HEK293 (cell line): Measurements from ENCODE around the gene RNPEP.
A peak's percentile ranks its signal among the peaks of the same experiment; 100 is the strongest.

Experiments
- GFI1B ChIP-seq: fragments of 450-650 bp; formaldehyde crosslinking; IDR thresholded peaks from 2 replicates; pipeline ENCODE4 v1.5.1; 2016; ENCODE audit warnings: missing biosample characterization, missing genetic modification characterization
- HOXA7 ChIP-seq: sonication (generic); formaldehyde crosslinking; IDR thresholded peaks from 2 replicates; pipeline ENCODE4 v1.8.1; 2022; ENCODE audit warnings: missing genetic modification reagents, borderline replicate concordance
- HOXC10 ChIP-seq: sonication (generic); formaldehyde crosslinking; IDR thresholded peaks from 2 replicates; pipeline ENCODE4 v1.8.1; 2023; ENCODE audit warnings: mild to moderate bottlenecking, missing genetic modification reagents
- KLF10 ChIP-seq: fragments of 450-650 bp; IDR thresholded peaks from 2 replicates; pipeline ENCODE4 v1.5.1; 2018; ENCODE audit warnings: missing biosample characterization, mild to moderate bottlenecking, missing genetic modification characterization
- PBX3 ChIP-seq: sonication (generic); formaldehyde crosslinking; IDR thresholded peaks from 2 replicates; pipeline ENCODE4 v1.8.1; 2022; ENCODE audit warnings: mild to moderate bottlenecking, moderate library complexity, missing genetic modification reagents
- SCRT2 ChIP-seq: fragments of 450-650 bp; formaldehyde crosslinking; IDR thresholded peaks from 2 replicates; pipeline ENCODE4 v1.5.1; 2016; ENCODE audit warnings: missing biosample characterization, missing genetic modification characterization
- ZFP69B ChIP-seq: fragments of 450-650 bp; formaldehyde crosslinking; IDR thresholded peaks from 2 replicates; pipeline ENCODE4 v1.5.1; 2016; ENCODE audit warnings: missing biosample characterization, missing genetic modification characterization
- ZNF184 ChIP-seq: fragments of 450-650 bp; IDR thresholded peaks from 2 replicates; pipeline ENCODE4 v1.5.1; 2018; ENCODE audit warnings: missing biosample characterization, mild to moderate bottlenecking, missing genetic modification characterization
- ZNF26 ChIP-seq: fragments of 450-650 bp; formaldehyde crosslinking; IDR thresholded peaks from 2 replicates; pipeline ENCODE4 v1.5.1; 2016; ENCODE audit warnings: missing biosample characterization, missing genetic modification characterization
- ZNF292 ChIP-seq: fragments of 450-650 bp; formaldehyde crosslinking; IDR thresholded peaks from 2 replicates; pipeline ENCODE4 v1.5.1; 2016; ENCODE audit warnings: low read depth, missing biosample characterization, missing genetic modification characterization, borderline replicate concordance
- ZNF311 ChIP-seq: fragments of 450-650 bp; formaldehyde crosslinking; IDR thresholded peaks from 2 replicates; pipeline ENCODE4 v1.5.1; 2017; ENCODE audit warnings: missing biosample characterization, missing genetic modification characterization, borderline replicate concordance
- ZNF335 ChIP-seq: fragments of 450-650 bp; formaldehyde crosslinking; conservative IDR thresholded peaks from 2 replicates; pipeline ENCODE4 v1.5.1; 2016; ENCODE audit warnings: missing biosample characterization, missing genetic modification characterization
- ZNF391 ChIP-seq: fragments of 450-650 bp; formaldehyde crosslinking; IDR thresholded peaks from 2 replicates; pipeline ENCODE4 v1.5.1; 2016; ENCODE audit warnings: low read depth, missing biosample characterization, missing genetic modification characterization, borderline replicate concordance
- ZNF518A ChIP-seq: fragments of 450-650 bp; formaldehyde crosslinking; conservative IDR thresholded peaks from 2 replicates; pipeline ENCODE4 v1.5.1; 2016; ENCODE audit warnings: low read depth, missing biosample characterization, missing genetic modification characterization
- ZNF558 ChIP-seq: fragments of 450-650 bp; formaldehyde crosslinking; IDR thresholded peaks from 2 replicates; pipeline ENCODE4 v1.5.1; 2016; ENCODE audit warnings: missing biosample characterization, missing genetic modification characterization
- ZNF596 ChIP-seq: fragments of 450-650 bp; IDR thresholded peaks from 2 replicates; pipeline ENCODE4 v1.5.0; 2018; ENCODE audit warnings: missing biosample characterization, mild to moderate bottlenecking, missing genetic modification characterization, moderate library complexity
- ZNF626 ChIP-seq: fragments of 450-650 bp; sonication (Bioruptor Pico); formaldehyde crosslinking; IDR thresholded peaks from 2 replicates; pipeline ENCODE4 v1.5.1; 2018; ENCODE audit warnings: missing biosample characterization, missing genetic modification characterization, inconsistent platforms
- ZNF654 ChIP-seq: fragments of 450-650 bp; formaldehyde crosslinking; IDR thresholded peaks from 2 replicates; pipeline ENCODE4 v1.5.1; 2016; ENCODE audit warnings: low read depth, missing biosample characterization, missing genetic modification characterization
- ZNF704 ChIP-seq: fragments of 450-650 bp; formaldehyde crosslinking; IDR thresholded peaks from 2 replicates; pipeline ENCODE4 v1.5.1; 2016; ENCODE audit warnings: missing biosample characterization, missing genetic modification characterization
- TF ChIP-seq, protein P1 (sequence below): fragments of 450-650 bp; formaldehyde crosslinking; IDR thresholded peaks from 2 replicates; pipeline ENCODE4 v1.5.1; 2016; ENCODE audit warnings: missing biosample characterization, missing genetic modification characterization
- TF ChIP-seq, protein P2 (sequence below): fragments of 450-650 bp; formaldehyde crosslinking; IDR thresholded peaks from 2 replicates; pipeline ENCODE4 v1.5.0; 2017; ENCODE audit warnings: missing biosample characterization, missing genetic modification characterization, borderline replicate concordance
- TF ChIP-seq, protein P3 (sequence below): fragments of 450-650 bp; formaldehyde crosslinking; IDR thresholded peaks from 2 replicates; pipeline ENCODE4 v1.5.1; 2017; ENCODE audit warnings: missing biosample characterization, missing genetic modification characterization
- TF ChIP-seq, protein P4 (sequence below): fragments of 450-650 bp; formaldehyde crosslinking; IDR thresholded peaks from 2 replicates; pipeline ENCODE4 v1.5.1; 2016; ENCODE audit warnings: missing biosample characterization, missing genetic modification characterization

Gene RNPEP

GRCh38 chr1:202029171-202029665 lies 46.8 kb downstream of the RNPEP start (continued):
- TF ChIP-seq, protein P1, sequence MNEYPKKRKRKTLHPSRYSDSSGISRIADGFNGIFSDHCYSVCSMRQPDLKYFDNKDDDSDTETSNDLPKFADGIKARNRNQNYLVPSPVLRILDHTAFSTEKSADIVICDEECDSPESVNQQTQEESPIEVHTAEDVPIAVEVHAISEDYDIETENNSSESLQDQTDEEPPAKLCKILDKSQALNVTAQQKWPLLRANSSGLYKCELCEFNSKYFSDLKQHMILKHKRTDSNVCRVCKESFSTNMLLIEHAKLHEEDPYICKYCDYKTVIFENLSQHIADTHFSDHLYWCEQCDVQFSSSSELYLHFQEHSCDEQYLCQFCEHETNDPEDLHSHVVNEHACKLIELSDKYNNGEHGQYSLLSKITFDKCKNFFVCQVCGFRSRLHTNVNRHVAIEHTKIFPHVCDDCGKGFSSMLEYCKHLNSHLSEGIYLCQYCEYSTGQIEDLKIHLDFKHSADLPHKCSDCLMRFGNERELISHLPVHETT (tag by site-specific recombination) = no peak
- TF ChIP-seq ZNF184 (tag by site-specific recombination) (0 out of 2 replicates have a peak, but pooled peaks have one; percentile 77), GFI1B (tag by site-specific recombination) (no peak), ZNF26 (tag by site-specific recombination) (no peak), HOXC10 (CRISPR knock-in tag) (no peak), ZNF626 (tag by site-specific recombination) (no peak), ZNF335 (tag by site-specific recombination) (no peak), ZFP69B (tag by site-specific recombination) (no peak), KLF10 (tag by site-specific recombination) (no peak), PBX3 (CRISPR knock-in tag) (no peak), ZNF596 (tag by site-specific recombination) (no peak), SCRT2 (tag by site-specific recombination) (no peak), ZNF518A (tag by site-specific recombination) (no peak), ZNF292 (tag by site-specific recombination) (no peak), ZNF311 (tag by site-specific recombination) (no peak), HOXA7 (CRISPR knock-in tag) (no peak), ZNF654 (tag by site-specific recombination) (0 out of 2 replicates have a peak, but pooled peaks have one; percentile 1), ZNF558 (tag by site-specific recombination) (no peak), ZNF704 (tag by site-specific recombination) (no peak), ZNF391 (tag by site-specific recombination) (no peak)
- TF ChIP-seq, protein P2, sequence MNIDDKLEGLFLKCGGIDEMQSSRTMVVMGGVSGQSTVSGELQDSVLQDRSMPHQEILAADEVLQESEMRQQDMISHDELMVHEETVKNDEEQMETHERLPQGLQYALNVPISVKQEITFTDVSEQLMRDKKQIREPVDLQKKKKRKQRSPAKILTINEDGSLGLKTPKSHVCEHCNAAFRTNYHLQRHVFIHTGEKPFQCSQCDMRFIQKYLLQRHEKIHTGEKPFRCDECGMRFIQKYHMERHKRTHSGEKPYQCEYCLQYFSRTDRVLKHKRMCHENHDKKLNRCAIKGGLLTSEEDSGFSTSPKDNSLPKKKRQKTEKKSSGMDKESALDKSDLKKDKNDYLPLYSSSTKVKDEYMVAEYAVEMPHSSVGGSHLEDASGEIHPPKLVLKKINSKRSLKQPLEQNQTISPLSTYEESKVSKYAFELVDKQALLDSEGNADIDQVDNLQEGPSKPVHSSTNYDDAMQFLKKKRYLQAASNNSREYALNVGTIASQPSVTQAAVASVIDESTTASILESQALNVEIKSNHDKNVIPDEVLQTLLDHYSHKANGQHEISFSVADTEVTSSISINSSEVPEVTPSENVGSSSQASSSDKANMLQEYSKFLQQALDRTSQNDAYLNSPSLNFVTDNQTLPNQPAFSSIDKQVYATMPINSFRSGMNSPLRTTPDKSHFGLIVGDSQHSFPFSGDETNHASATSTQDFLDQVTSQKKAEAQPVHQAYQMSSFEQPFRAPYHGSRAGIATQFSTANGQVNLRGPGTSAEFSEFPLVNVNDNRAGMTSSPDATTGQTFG (tag by site-specific recombination) = no peak
- TF ChIP-seq, protein P3, sequence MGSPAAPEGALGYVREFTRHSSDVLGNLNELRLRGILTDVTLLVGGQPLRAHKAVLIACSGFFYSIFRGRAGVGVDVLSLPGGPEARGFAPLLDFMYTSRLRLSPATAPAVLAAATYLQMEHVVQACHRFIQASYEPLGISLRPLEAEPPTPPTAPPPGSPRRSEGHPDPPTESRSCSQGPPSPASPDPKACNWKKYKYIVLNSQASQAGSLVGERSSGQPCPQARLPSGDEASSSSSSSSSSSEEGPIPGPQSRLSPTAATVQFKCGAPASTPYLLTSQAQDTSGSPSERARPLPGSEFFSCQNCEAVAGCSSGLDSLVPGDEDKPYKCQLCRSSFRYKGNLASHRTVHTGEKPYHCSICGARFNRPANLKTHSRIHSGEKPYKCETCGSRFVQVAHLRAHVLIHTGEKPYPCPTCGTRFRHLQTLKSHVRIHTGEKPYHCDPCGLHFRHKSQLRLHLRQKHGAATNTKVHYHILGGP (tag by site-specific recombination) = no peak
- TF ChIP-seq, protein P4, sequence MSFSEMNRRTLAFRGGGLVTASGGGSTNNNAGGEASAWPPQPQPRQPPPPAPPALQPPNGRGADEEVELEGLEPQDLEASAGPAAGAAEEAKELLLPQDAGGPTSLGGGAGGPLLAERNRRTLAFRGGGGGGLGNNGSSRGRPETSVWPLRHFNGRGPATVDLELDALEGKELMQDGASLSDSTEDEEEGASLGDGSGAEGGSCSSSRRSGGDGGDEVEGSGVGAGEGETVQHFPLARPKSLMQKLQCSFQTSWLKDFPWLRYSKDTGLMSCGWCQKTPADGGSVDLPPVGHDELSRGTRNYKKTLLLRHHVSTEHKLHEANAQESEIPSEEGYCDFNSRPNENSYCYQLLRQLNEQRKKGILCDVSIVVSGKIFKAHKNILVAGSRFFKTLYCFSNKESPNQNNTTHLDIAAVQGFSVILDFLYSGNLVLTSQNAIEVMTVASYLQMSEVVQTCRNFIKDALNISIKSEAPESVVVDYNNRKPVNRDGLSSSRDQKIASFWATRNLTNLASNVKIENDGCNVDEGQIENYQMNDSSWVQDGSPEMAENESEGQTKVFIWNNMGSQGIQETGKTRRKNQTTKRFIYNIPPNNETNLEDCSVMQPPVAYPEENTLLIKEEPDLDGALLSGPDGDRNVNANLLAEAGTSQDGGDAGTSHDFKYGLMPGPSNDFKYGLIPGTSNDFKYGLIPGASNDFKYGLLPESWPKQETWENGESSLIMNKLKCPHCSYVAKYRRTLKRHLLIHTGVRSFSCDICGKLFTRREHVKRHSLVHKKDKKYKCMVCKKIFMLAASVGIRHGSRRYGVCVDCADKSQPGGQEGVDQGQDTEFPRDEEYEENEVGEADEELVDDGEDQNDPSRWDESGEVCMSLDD (tag by site-specific recombination) = no peak
